Measurements from ENCODE around the gene UPF2. TPM values are rescaled to one million over a fixed set of nuclear protein-coding genes. Genes with fewer than 3 reads are reported as not detected.
"Not testable (repeated sequence)": the region's sequence is repeated elsewhere in the genome, so short reads cannot be mapped to it uniquely, and the experiment has no call there.

Gene UPF2
- total RNA-seq, 1 donor from 2014 or later, result 29.4 TPM

DNA sequence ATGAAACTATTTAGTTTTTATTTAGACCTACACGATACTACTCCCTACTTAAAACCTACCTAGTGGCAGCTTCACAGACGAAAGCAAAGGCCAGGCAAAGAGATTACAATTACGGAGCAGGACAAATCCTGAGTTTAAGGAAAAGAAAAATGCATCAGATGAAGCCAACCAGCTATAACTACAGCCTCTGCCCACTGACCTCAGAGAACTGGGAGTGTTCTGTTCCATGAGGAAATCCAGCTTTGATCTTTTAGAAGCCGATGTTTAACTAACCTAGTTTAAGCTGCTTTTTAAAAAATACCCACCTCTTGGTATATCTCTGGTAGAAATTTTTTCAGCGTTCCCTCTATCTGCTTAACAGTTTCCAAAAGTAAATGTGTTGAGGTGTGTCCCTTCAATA, 3.0 kb upstream of the UPF2 start:
- DNase-seq (ENCODE audit: low spot score) (no peak), ATAC-seq (no peak)
- intact Hi-C loops (cut with DNase I), result no loop called here

GRCh38 chr10:12042409-12042796, 206 bp downstream of the UPF2 start:
- peak; percentile 79 for DNase-seq (ENCODE audit: low spot score)

GRCh38 chr10:12041766-12042408, 722 bp downstream of the UPF2 start:
- ATAC-seq, result no peak
- DNase-seq (ENCODE audit: low spot score), result no peak
- intact Hi-C loops (cut with DNase I), result no loop called here

More at GRCh38 chr10:12042409-12042796, 206 bp downstream of the UPF2 start:
- intact Hi-C loops (cut with DNase I), result no loop called here
- peak; percentile 18 for ATAC-seq

- intact Hi-C loops (cut with DNase I), result no loop called here
- ATAC-seq (no peak), DNase-seq (ENCODE audit: low spot score) (no peak)
Observed at GRCh38 chr10:12036073-12036655, 6.4 kb downstream of the UPF2 start.

- intact Hi-C loops (cut with DNase I), result no loop called here
- DNase-seq (ENCODE audit: low spot score), result no peak
- no peak for ATAC-seq
Observed at GRCh38 chr10:12031404-12031803, 11.2 kb downstream of the UPF2 start.

DNA sequence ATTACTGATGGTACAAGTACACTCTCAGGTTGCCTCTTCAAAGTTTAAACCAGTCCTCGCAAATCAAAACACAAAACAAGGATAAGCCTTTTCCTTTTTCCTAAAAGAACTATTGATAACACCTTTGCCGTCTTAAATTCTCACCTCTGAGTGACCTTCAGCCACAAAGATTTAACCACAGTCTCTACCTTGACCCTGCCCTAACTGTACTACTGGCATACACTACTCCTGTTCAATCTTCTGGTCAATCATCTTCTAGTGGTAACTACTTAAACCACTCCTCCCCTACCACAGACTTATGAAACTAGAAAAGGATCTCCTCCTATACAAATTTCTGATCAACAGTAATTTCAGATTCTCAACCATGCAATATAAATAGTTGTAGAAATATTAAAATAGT, 15.1 kb downstream of the UPF2 start:
- ATAC-seq (no peak), DNase-seq (ENCODE audit: low spot score) (no peak)
- intact Hi-C loops (cut with DNase I), result no loop called here

- ATAC-seq, result no peak
- intact Hi-C loops (cut with DNase I), result no loop called here
Observed at GRCh38 chr10:12025591-12025990, 17.0 kb downstream of the UPF2 start.

DNA sequence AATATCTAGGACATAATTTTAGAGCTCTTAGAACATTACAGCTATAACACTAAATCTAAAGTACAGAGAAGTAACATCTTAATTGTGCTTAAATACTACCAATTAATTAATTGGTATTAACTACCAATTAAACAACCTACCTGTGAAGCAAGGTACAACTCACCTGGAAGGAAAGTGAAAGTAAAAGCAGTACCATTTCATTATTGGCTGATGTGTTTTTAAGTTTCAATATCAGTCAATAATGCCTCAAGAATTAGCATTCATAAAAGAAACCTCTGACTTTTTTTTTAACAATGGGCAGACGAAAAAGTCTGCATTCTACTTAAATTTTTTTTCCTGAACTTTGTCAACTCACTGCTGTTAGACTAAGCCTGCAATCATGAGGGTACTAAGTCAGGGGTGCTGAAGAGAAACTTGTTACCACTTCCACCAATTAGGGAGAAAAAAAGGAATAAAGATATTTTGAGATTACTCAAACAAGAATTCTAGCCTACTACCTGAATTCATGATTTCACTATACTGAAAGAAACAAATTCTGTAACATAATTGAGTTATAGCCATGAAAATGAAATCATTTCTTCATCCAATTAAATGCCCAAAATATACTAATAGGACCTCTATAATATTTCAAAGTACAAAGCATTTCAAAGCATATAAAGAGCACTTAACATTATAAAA, 19.9 kb downstream of the UPF2 start:
- ATAC-seq (no peak), DNase-seq (ENCODE audit: low spot score) (no peak)
- intact Hi-C loops (cut with DNase I), result no loop called here

More at GRCh38 chr10:12025591-12025990, 17.0 kb downstream of the UPF2 start:
- DNase-seq (ENCODE audit: low spot score), result no peak

DNA sequence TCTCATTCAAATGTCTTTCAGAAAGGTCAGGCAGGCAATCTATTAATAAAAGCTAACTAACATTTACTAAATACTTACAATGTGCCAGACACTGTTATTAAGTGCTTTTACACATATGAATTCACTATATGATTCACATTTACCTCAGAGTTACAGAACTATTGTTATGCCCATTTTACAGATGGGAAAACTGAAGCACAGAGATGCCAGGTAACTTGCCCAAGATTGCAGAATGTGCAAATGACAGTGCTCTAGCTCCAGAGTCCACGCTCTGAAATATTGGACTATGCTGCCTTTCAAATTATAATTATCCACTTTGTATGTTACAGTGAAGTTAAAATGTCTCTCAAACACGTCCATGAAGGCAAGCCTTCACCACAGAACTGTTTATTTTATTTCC, 22.0 kb downstream of the UPF2 start:
- ATAC-seq, result no peak
- intact Hi-C loops (cut with DNase I), result no loop called here
- DNase-seq (ENCODE audit: low spot score), result no peak

GRCh38 chr10:12019283-12019971, 23.2 kb downstream of the UPF2 start:
- intact Hi-C loops (cut with DNase I), result no loop called here
- DNase-seq (ENCODE audit: low spot score) (no peak), ATAC-seq (no peak)

DNA sequence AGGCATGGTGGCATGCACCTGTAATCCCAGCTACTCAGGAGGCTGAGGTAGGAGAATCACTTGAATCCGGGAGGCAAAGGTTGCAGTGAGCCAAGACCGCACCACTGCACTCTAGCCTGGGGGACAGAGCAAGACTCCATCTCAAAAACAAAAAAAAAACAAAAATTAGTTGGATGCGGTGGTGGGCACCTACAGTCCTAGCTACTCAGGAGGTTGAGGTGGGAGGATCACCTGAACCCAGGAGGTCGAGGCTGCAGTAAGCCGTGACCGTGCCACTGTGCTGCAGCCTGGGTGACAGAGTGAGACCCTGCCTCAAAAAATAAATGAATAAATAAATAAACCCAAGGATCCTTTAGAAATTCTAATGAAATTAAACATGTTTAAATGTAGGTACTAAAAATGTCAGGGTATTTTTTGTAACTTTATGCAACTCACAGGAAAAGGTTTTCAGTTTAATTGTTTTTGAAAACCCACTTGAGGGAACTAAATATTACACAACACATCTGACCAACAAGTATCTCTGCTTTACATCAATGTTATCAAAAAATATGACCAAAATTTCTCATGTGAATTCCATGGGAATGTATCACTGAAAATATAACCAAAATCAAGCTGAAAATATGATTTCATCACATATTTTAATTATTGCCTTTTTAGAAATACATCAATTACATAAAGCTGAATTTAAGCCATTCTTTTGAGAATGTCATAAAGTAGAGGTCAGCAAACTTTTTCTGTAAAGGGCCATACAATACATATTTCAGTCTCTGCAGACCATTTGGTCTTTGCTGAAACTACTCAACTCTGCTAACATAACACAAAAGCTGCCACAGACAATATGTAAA, 23.9 kb downstream of the UPF2 start:
- intact Hi-C loops (cut with DNase I), result no loop called here
- no peak for ATAC-seq
- no peak for DNase-seq (ENCODE audit: low spot score)

GRCh38 chr10:12013926-12014325, 28.7 kb downstream of the UPF2 start:
- no peak for ATAC-seq

DNA sequence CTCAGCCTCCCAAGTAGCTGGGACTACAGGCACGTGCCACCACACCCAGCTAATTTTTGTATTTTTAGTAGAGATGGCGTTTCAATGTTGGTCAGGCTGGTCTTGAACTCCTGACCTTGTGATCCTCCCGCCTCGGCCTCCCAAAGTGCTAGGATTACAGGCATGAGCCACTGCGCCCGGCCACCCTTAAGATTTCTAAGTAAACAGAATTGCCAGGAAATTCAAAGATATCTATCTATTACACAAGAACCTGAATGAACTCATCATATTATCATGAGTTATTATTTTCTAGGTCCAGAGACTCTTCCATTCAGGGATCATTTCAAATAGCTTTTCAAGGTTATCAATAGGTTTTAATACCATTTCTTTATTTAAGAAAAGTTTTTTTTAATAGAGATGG, 29.2 kb downstream of the UPF2 start:
- DNase-seq (ENCODE audit: low spot score); intact Hi-C loops (cut with DNase I); ATAC-seq: not testable (repeated sequence)

More at GRCh38 chr10:12013926-12014325, 28.7 kb downstream of the UPF2 start:
- no peak for DNase-seq (ENCODE audit: low spot score)
- intact Hi-C loops (cut with DNase I), result no loop called here

- DNase-seq (ENCODE audit: low spot score) (no peak), ATAC-seq (no peak)
- intact Hi-C loops (cut with DNase I), result no loop called here
Observed at GRCh38 chr10:12010353-12010752, 32.3 kb downstream of the UPF2 start.

DNA sequence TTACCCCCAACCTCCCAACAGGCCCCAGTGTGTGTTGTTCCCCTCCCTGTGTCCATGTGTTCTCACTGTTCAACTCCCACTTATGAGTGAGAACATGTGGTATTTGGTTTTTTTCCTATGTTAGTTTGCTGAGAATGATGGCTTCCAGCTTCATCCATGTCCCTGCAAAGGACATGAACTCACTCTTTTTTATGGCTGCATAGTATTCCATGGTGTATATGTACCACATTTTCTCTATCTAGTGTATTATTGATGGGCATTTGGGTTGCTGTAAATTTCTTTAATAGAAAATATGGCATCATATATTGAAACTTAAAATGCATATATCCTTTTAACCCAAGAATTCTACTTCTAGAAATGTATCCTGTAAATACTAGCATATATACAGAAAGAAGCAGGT, 33.8 kb downstream of the UPF2 start:
- ATAC-seq; DNase-seq (ENCODE audit: low spot score); intact Hi-C loops (cut with DNase I): not testable (repeated sequence)

DNA sequence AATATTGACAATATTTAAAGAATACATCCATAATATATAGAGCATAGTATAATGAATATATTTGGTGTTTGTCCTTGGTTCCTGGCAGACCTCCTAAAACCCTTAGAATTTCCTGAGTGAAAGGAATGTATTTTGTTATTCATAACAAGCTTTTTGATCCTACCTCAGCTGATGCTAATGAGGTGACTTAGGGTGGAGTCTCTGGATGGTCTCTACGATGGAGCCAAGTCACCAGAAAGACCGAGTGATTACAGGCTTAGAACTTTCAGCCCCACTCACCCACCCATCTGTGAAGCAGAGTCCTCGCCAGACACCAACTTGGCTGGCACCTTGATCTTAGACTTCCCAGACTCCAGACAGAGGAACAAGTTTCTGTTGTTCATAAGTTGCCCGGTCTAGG, 35.9 kb downstream of the UPF2 start:
- intact Hi-C loops (cut with DNase I), result no loop called here

DNA sequence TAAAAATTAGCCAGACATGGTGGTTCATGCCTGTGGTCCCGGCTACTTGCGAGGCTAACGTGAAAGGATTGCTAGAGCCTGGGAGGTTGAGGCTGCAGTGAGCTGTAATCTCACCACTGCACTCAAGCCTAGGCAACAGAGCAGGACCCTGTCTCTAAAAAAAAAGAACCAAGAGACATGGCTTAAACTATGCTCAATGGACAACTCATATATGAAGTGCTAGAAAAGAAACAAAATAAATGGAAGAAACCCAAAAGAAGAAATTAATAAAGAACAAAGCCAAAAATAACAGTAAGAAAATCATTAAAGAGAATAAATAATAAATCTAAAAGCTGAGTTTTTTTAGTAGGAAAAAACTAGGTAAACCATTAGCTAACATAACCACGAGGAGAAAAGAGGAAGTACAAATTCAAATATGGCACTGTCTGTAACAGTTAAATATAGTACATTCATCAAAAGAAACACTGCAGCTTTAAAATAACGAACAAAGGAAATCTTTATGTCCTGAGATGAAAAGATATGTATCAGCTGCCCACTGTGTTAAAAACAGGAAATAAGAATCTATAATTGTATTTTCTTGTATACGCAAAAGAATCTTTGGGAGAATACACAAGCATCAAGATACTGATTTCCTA, 48.7 kb downstream of the UPF2 start:
- ATAC-seq, result no peak
- intact Hi-C loops (cut with DNase I), result no loop called here
- no peak for DNase-seq (ENCODE audit: low spot score)

More for the DNA sequence above, 35.9 kb downstream of the UPF2 start:
- DNase-seq (ENCODE audit: low spot score), result no peak
- no peak for ATAC-seq

- intact Hi-C loops (cut with DNase I), result loop anchor here (10.0 kb wide), 1 partner anchor 204 kb away; no protein-coding TSS in a partner anchor
- ATAC-seq (no peak), DNase-seq (ENCODE audit: low spot score) (no peak)
Observed at GRCh38 chr10:11988924-11989323, 53.7 kb downstream of the UPF2 start.
